ENCODE data around the gene DGUOK. TPM values are rescaled to one million over a fixed set of nuclear protein-coding genes. Genes with fewer than 3 reads are reported as not detected.

DGUOK gene
- total and polyA plus RNA-seq, 4 donors, result 19.6 to 49.7 (median 28.3) TPM

GRCh38 chr2:73925033-73925704 is 1.5 kb upstream of the DGUOK start:
- no peaks in the 10 kb centered on the region for H3K36me3 ChIP-seq (ENCODE audit: control insufficient read depth in 4 of 4, insufficient read depth in 3 of 4, low read depth in 1 of 4, low read length in 3 of 4)
- H3K4me1 ChIP-seq (ENCODE audit: control insufficient read depth in 4 of 4, insufficient read depth in 4 of 4, low read length in 3 of 4), result peaks cover 10 to 27% (median 15%) of the 10 kb centered on the region in 4 donors
- H3K27me3 ChIP-seq (ENCODE audit: control insufficient read depth in 4 of 4, insufficient read depth in 4 of 4, low read length in 3 of 4), result peaks cover 0 to 3% (median 1%) of the 10 kb centered on the region in 4 donors
- no peak overlapping the region for H3K9ac ChIP-seq (ENCODE audit: low read depth in 1 of 2, low read length in 2 of 2)
- no peak overlapping the region for H3K4me3 ChIP-seq (ENCODE audit: low read depth in 1 of 3, low read length in 3 of 3)
- 82% methylated on average over 7 of the region's 7 CpGs for WGBS
- no peak for TF ChIP-seq ATF3 (IDR thresholded peaks at IDR 0.05)
- TF ChIP-seq GABPA (IDR thresholded peaks at IDR 0.05 in 1 of 2, conservative IDR thresholded peaks at IDR 0.05 in 1 of 2), result no peak
- no peak for TF ChIP-seq RAD21 (IDR thresholded peaks at IDR 0.05)
- TF ChIP-seq EGR1 (IDR thresholded peaks at IDR 0.05; ENCODE audit: low read depth in 2 of 2), result no peak
- TF ChIP-seq REST (IDR thresholded peaks at IDR 0.05), result no peak
- TF ChIP-seq YY1 (IDR thresholded peaks at IDR 0.05), result no peak
- TF ChIP-seq FOXA1 (IDR thresholded peaks at IDR 0.05), result no peak
- no peak for TF ChIP-seq CTCF (IDR thresholded peaks at IDR 0.05; ENCODE audit: low read depth, low read length, missing input control)
- no peak for TF ChIP-seq MAX (IDR thresholded peaks at IDR 0.05)
- TF ChIP-seq HNF4G (IDR thresholded peaks at IDR 0.05), result no peak
- no peak for TF ChIP-seq JUND (IDR thresholded peaks at IDR 0.05)
- TF ChIP-seq HNF4A (conservative IDR thresholded peaks at IDR 0.05), result no peak
- no peak for TF ChIP-seq SP1 (IDR thresholded peaks at IDR 0.05)
- TF ChIP-seq ZBTB33 (IDR thresholded peaks at IDR 0.05), result no peak
- no peaks in the 10 kb centered on the region for H3K9me3 ChIP-seq (ENCODE audit: control insufficient read depth in 4 of 4, low read length in 3 of 4)
- no peak overlapping the region for H3K27ac ChIP-seq (ENCODE audit: low read depth in 1 of 2, low read length in 2 of 2)
- no peak for DNase-seq (ENCODE audit: low spot score)

Measured in liver (tissue), 9 donors.